GM18517 (cell line): ENCODE results near the gene SGCD.
A peak's percentile ranks its signal among the peaks of the same experiment; 100 is the strongest.

ENCODE experiments used
- ATAC-seq: cut with Tn5 transposase; IDR thresholded peaks from one replicate; pipeline ENCODE4 v1.9.1; 2021; ENCODE audit warnings: mild to moderate bottlenecking, moderate library complexity; ENCODE audit not compliant: unreplicated experiment

SGCD gene

DNA sequence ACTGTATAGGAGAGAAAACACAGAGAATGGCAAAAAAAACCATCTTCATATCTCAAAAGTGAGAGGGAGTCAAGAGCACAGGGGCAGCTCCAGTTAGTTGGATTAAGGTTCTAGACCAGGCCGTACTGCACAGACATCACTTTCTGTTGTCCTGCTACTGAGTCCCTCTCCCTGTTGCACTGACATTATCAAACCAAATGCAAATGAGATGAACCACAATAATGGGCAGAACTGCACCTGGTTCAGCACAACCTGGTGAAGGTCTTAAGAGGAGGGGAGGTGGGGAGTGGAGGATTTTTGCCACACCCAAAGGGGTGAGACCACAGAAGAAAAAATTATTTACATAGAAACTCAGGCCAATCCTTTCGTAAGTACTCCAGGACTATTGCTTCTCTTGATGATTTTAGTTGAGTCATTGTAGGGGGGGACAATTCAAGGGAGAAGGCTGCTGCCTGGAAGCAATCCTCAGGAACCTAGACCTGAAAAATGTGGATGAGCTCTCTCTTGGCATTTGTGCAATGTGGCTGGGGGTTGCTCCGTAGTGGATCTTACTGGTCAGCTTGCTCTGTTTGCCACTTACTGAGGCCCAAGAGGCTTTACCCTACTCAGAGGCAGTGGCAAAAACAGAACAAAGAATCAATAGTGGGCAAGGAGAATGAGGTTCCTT, 428.6 kb downstream of the SGCD start:
- ATAC-seq: no peak

DNA sequence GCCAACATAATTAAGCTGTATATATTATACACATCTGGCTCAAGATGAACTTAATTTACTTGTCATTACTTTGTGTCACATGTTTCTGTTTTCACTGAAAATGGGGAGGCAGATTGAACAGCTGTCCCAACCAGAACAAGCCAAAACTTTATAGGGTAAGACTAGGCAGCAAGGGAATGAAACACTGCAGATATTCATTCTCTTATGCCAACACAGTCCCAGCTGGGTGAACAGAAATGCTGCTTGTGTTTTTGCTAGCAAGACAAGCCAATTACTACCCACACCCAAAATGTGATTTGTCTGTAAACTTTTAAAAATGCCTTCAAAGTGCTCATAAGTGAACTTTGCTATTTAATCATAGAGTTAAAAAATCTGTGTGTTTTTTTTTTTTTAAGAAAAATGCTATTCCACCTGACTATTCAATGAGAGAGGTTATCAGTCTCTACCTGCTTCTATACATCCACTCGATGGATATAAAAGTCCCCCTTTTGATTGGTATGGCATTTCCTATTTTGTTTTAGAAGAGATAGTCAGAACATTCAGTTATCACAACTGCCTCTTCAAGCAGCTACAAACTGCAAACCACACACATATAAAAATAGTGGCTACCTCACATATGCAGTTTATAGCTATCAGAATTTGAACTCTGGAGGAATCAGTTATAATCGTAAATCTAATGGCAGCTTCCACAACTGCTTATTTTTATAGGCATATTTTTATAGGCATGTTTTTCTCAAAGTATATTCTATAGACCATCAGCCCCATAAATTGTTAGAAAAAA, 431.2 kb downstream of the SGCD start:
- no peak for ATAC-seq

DNA sequence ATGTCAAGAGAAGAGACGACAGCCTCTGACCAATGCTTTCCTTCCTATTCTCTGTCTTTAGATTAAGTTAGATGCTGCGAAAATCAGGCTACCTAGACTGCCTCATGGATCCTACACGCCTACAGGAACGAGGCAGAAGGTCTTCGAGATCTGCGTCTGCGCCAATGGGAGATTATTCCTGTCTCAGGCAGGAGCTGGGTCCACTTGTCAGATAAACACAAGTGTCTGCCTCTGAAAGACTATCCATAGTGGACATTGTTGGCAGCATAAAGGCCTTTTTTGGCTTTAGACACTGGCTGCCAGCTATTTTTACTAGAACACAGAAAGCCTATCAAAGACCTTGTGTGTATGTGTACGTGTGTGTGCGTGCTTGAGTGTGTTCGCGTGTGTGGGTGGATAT, 432.2 kb downstream of the SGCD start:
- no peak for ATAC-seq

DNA sequence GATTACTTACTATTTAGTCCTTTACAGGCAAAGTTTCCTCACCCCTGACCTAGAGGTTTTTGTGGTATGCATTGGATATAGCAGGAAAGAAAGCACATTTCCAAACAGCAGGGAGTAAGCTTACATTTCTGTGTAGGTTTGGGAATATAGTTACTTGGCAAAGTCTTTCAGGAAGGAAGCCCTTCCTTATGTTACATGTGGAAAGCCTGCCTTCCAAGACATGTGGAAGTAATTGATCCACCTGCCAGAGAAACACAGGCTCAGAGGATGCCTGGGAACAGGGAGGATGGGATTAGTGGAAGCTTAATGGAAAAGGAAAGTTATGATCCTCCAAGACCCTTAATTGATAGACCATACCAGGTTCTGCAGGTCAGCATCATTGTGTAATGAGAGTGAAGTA, 435.8 kb downstream of the SGCD start:
- no peak for ATAC-seq

DNA sequence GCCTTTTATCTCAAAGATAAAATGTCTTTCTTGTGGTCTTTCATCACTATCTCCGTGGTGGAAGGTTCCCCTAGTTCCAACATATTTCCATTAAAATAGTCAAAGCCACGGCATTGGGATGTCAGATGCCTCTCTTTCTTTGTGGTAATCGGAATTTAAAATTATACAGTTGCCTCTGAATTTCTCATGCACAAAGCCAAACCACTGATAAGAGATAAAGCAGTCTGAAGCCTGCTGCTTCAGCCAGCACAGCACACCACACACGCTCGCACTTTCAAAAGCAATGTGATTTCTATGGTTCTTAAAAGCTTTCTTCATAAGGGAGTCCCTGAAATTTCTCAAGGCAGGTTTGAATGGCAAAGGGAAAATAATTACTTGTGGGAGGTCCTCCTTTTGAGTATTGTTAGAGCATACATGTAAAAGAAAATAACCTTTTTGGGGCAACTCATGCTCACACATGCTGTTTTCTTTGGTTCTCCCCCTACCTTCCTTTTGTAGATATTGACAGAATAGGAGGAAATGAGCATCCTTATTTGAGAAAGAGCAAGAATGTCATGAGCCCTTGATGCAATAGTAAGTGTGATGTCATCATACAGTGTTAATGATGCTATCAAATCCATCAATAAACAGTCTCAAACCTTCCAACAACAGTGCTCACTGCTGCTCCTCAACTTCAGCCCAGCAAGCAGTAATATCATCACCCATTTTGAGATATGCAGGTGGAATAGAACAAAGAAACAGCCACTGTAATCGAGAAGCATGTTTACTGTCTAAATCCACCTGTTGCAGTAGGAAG, 437.4 kb downstream of the SGCD start:
- ATAC-seq: no peak

DNA sequence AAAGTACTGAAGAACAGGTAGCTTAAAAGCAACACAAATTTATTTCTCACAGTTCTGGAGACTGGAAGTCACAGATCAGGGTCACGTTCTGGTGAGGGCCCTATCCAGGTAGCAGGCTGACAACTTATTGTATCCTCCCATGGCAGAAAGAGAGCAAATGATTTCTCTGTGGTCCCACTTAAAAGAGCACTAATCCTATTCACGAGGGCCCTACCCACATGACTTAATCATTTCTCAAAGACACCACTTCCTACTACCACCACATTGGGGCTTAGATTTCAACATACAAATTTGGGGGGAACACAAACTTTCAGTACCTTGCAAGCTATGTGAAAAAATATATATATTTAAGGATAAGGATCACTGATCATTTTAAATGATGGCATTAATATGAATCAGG, 447.3 kb downstream of the SGCD start:
- no peak for ATAC-seq

DNA sequence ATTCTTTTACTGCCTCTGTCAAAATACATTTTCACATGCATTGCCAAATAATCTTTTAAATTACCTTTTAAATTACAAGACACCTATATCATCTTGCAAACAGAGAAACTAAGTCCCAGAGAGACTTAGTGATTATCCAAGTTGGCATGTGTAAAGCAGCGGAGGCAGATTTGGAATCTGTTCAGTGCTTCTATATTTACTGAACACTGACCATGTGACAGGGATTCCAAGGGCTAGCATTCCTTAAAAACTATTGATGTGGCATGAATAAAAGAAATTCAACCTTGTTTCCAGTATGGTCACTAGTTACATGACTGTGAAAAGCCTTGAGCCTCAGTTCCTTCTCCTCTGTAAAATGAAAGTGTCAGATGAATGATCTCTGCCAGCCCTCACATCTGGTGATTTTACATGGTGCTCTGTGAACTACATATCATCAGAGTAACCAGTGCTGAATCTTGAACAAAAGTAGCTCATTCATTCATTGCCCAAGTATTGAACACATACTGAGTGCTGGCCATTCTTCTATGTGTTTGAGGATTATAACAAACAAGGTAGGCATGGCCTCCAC, 451.3 kb downstream of the SGCD start:
- ATAC-seq: no peak

DNA sequence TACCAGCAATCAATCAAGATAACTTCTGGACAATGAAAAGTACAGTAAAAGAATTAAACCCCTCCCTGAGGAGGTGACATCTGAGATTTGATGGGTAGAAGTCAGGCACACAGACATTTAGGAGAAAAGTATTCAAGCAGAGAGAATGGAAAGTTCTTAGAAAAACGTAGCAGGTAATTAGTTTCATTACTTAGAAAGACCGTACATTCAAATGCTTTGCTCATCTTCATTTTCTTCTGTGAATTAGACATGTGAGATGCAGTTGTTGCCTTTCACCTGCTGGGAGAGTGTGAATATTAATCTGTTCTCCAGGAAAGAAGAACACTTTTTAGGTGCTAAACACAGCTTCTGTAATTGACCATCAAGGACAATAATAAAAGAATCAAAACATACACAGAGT, 451.8 kb downstream of the SGCD start:
- ATAC-seq: no peak

DNA sequence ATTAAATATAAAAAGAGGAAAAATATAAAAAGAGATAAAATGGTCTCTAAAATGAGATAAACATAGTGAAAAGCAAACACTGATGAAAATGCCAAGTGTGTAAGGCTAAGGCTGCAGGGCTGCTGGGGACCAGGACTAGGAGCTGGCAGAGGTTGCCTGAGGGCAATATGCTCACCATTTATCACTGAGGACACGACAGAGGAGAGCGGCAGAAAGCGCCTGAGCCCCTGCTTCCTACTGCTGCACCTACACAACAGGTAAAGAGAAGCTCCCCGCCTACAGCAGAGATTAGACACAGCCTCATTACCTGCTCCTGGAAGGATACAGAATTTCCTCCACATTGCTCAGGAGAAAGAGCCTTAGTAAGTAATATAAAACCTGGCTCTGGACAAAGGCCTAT, 452.5 kb downstream of the SGCD start:
- no peak for ATAC-seq

DNA sequence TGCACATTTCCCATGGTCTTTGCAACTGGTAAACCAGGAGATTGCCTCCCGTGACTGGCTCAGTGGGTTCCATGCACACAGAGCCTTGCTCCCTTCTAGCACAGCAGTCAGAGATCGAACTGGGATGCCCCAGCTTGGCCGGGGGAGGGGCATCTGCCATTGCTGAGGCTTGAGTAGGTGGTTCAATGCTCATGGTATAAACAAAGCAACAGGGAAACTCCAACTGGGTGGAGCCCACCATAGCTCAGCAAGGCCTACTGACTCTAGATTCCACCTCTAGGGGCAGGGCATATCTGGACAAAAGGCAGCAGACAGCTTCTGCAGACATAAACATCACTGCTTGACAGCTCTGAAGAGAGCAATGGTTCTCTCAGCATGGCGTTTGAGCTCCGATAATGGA, 456.1 kb downstream of the SGCD start:
- no peak for ATAC-seq

DNA sequence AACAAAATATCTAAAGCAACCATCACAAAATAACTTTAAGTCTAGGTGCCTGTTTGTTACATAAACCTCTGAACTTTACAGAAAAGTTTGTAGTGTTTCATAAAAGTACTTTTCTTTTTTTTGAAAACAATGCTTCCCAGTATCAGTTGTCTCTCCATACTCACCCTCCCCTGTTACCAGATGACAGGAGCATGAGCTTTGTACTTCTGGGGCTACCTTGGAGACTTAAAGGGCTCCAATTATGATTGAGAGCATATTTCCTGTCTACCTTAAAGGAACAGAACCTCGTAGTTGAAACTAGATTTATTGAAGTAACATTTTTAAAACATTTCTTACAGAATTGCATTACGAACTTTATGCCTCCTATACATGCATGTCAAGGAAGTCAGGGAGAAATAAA, 467.7 kb downstream of the SGCD start:
- no peak for ATAC-seq

DNA sequence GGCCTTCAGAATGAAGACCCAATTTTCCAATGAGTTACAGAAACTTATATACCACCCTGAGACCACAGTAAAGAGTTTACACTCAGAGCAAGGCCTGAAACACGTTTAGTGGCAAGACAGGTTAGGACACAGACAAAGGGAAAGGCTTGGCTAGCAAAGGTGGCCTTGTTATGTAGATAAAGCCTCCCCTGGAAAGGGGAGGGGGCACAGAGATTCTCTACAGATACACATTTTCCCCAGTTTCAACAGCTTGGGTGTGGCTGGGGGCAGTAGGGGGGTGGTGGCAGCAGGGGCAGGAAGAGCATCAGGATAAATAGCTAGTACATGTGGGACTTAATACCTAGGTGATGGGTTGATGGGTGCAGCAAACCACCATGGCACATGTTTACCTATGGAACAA, 471.2 kb downstream of the SGCD start:
- ATAC-seq: no peak

DNA sequence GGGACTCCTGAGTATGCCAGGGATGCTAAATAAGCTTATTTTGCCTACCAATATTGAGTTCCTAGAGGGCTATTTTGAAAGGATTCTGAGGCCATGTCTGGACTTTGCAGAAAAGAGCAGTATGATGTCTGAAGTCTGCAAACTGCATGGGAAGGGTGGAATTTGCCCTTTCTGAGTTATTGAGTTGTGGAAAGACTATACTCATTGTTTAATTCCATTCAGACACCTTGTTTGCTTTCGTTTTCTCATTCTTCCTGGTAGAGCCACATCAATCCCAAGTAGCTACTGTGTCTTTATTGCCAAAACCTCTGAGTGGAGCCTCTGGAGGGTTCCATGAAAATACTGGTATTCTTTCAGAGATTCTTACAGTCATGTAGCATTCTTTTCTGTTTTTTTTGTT, 472.2 kb downstream of the SGCD start:
- ATAC-seq: no peak

DNA sequence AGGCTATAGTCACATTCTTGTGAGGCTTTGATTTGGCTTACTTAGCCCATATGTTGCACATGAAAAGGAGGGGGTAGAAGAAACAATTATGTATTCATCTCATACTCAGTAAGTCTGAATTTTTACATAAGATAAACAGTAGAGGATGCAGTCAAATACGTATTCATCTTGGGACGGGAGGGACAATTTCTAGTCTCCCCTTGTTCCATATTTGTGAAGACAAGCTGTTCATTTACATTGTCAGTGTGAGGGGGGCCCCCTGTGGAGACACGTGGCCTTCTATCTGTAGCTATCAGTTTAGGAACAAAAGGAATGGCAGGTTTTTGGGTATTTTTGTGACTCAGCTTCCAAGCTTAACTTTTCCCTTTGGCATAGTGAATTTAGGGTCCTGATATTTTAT, 474.0 kb downstream of the SGCD start:
- ATAC-seq: no peak

DNA sequence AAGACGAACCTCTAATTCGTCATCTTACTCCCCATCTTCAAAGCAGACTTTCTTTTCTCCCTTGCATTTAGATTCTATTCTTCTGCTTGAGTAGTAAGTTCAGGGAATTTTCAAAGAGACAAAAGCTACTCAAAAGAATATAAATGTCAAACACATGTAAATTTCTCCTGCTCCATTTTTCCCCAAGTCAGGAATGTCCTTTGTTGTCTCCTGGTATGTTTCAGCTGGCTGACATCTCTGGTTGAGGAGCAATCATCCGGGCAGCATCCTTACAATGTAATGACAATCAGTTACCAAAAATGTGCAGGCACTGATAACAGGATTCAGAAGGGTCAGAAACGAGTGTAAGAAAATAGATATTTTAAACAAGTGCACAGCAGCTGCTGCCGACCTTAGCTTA, 475.5 kb downstream of the SGCD start:
- ATAC-seq: no peak

DNA sequence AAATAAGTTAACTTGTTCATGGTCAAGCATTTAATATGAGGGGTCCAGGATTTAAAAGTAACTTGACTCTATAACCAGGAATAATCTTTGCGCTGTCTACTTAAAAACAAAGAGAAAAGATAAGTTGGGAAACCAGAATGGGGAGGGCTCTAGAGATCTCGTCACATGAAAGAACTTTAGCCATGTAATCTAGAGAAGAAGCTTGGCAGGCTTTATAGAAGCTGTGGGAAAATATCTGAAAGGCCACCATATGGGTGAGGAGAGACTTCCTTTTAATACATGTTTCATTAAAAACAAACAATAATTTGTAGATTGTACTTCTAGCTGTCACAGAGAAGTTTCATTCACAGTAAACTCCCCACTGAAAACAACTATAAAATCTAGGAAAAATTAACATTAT, 476.4 kb downstream of the SGCD start:
- ATAC-seq: no peak

DNA sequence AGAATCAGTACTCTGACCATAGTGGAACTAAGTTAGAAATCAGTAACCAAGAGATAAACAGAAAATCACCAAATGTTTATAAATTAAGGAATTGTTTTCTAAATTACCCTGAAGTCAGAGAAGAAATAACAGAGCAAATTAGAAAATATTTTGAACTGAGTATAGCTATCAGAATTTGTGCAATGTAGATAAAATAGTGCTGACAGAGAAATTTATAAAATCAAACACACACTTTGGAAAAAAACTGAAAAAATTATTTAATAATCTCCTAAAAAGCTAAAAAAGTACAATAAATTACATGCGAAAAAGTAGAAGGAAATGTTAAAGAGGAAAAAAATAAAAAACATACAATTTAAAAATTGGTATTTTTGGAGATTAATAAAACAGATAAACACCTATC, 486.0 kb downstream of the SGCD start:
- ATAC-seq: no peak

DNA sequence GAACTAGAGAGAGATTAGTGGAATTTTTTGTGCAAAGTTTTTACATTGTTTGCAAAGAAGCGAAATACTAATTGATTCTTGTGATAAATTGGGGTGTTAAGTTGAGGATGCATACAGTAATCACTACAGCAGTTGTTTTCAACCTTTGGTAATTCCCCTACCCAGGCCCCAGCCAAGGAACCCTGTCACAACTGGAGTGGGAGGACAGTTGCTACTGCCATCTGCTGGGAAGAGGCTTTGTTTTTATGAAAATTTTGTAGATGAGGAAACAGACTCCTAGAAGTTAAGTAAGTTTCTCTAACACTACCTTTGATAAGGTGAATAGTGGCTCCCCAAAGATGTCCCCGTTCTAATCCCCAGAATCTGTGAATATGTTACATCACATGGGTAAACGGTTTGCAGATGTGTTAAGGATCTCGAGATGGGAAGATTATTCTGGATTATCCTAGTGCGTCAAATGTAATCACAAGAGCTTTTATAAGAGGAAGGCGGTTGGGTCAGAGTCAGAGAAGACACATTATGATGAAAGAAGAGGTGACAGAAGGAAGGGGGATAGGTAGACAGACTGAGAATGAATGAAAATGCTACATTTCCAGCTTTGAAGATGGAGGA, 489.1 kb downstream of the SGCD start:
- ATAC-seq: peak; percentile 66
